ENCODE results near the gene NUMBL. TPM values are rescaled to one million over a fixed set of nuclear protein-coding genes. Genes with fewer than 3 reads are reported as not detected.
A peak's percentile ranks its signal among the peaks of the same experiment; 100 is the strongest.

The NUMBL gene
- total RNA-seq, 2 donors from 2014 or later: 9.1 to 73.5 TPM

- ATAC-seq (no peak), DNase-seq (no peak)
- intact Hi-C loops (cut with DNase I): no loop called here
- Histone ChIP-seq H3K27me3 (no peaks in the 10 kb centered on the region), H3K9me3 (no peaks in the 10 kb centered on the region), H3K4me1 (peaks cover 8% of the 10 kb centered on the region), H3K36me3 (replicated peaks in 1 of 2; ENCODE audit: insufficient read depth in 1 of 2, low read depth in 2 of 2) (peaks cover 0 to 8% of the 10 kb centered on the region in 2 donors), H3K27ac (no peak overlapping the region), H3K4me3 (no peak overlapping the region)
- WGBS, 2 donors: 89 to 92% methylated on average over 5 of the region's 5 CpGs
- no peak for TF ChIP-seq POLR2A (IDR thresholded peaks at IDR 0.05)
- TF ChIP-seq, protein P1, sequence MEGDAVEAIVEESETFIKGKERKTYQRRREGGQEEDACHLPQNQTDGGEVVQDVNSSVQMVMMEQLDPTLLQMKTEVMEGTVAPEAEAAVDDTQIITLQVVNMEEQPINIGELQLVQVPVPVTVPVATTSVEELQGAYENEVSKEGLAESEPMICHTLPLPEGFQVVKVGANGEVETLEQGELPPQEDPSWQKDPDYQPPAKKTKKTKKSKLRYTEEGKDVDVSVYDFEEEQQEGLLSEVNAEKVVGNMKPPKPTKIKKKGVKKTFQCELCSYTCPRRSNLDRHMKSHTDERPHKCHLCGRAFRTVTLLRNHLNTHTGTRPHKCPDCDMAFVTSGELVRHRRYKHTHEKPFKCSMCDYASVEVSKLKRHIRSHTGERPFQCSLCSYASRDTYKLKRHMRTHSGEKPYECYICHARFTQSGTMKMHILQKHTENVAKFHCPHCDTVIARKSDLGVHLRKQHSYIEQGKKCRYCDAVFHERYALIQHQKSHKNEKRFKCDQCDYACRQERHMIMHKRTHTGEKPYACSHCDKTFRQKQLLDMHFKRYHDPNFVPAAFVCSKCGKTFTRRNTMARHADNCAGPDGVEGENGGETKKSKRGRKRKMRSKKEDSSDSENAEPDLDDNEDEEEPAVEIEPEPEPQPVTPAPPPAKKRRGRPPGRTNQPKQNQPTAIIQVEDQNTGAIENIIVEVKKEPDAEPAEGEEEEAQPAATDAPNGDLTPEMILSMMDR (IDR thresholded peaks at IDR 0.05): no peak
Measured at GRCh38 chr19:40709817-40710216, 19.4 kb upstream of the NUMBL start.

GRCh38 chr19:40707615-40708014 is 17.2 kb upstream of the NUMBL start:
- intact Hi-C loops (cut with DNase I): no loop called here
- TF ChIP-seq POLR2A (IDR thresholded peaks at IDR 0.05): no peak
- TF ChIP-seq, protein P1 (IDR thresholded peaks at IDR 0.05): no peak
- no peak overlapping the region for H3K4me3 ChIP-seq
- H3K36me3 ChIP-seq (replicated peaks in 1 of 2; ENCODE audit: insufficient read depth in 1 of 2, low read depth in 2 of 2): peaks cover 0 to 15% of the 10 kb centered on the region in 2 donors
- H3K27me3 ChIP-seq: no peaks in the 10 kb centered on the region
- H3K4me1 ChIP-seq: no peaks in the 10 kb centered on the region
- DNase-seq (no peak), ATAC-seq (no peak)
- no peak overlapping the region for H3K27ac ChIP-seq
- no peaks in the 10 kb centered on the region for H3K9me3 ChIP-seq
- 89 to 95% methylated on average over 7 of the region's 7 CpGs for WGBS, 2 donors

GRCh38 chr19:40705950-40706619 is 15.6 kb upstream of the NUMBL start:
- ATAC-seq (no peak), DNase-seq (no peak)
- no peak overlapping the region for H3K4me3 ChIP-seq
- TF ChIP-seq, protein P1 (IDR thresholded peaks at IDR 0.05): no peak
- no peak for TF ChIP-seq POLR2A (IDR thresholded peaks at IDR 0.05)
- H3K4me1 ChIP-seq: no peaks in the 10 kb centered on the region
- H3K27ac ChIP-seq: no peak overlapping the region
- H3K27me3 ChIP-seq: no peaks in the 10 kb centered on the region
- peaks cover 0 to 23% of the 10 kb centered on the region in 2 donors for H3K36me3 ChIP-seq (replicated peaks in 1 of 2; ENCODE audit: insufficient read depth in 1 of 2, low read depth in 2 of 2)
- intact Hi-C loops (cut with DNase I): no loop called here
- 86 to 89% methylated on average over 7 of the region's 7 CpGs for WGBS, 2 donors
- H3K9me3 ChIP-seq: no peaks in the 10 kb centered on the region

- Histone ChIP-seq H3K9me3 (no peaks in the 10 kb centered on the region), H3K27me3 (no peaks in the 10 kb centered on the region), H3K4me1 (no peaks in the 10 kb centered on the region), H3K4me3 (no peak overlapping the region), H3K27ac (no peak overlapping the region), H3K36me3 (replicated peaks in 1 of 2; ENCODE audit: insufficient read depth in 1 of 2, low read depth in 2 of 2) (peaks cover 0 to 23% of the 10 kb centered on the region in 2 donors)
- TF ChIP-seq, protein P1 (IDR thresholded peaks at IDR 0.05): no peak
- no peak for TF ChIP-seq POLR2A (IDR thresholded peaks at IDR 0.05)
- WGBS, 2 donors: 91% methylated on average over 8 to 9 of the region's 9 CpGs
- ATAC-seq (peak; percentile 47), DNase-seq (peak in 2 of 4 donors; percentile 46 to 51)
- intact Hi-C loops (cut with DNase I): no loop called here
Measured at GRCh38 chr19:40705362-40705651, 14.9 kb upstream of the NUMBL start.

Data from body of pancreas (tissue), 4 donors.